CD4-positive, alpha-beta memory T cell (primary cell): ENCODE results near the gene CTDSP2. TPM values are rescaled to one million over a fixed set of nuclear protein-coding genes. Genes with fewer than 3 reads are reported as not detected.

ENCODE experiments used
- CTCF ChIA-PET: fragments of 350-600 bp; sonication (Branson Sonifier 250); formaldehyde crosslinking; loops from one replicate; lab custom pipeline; 2021; ENCODE audit warnings: inconsistent platforms; ENCODE audit not compliant: partially characterized antibody; lab: Charles Lee
- POLR2A ChIA-PET: fragments of 350-600 bp; sonication (Branson Sonifier 250); formaldehyde crosslinking; loops from one replicate; lab custom pipeline; 2021; ENCODE audit not compliant: partially characterized antibody; lab: Charles Lee
- DNase-seq, 5 donors: peaks; one replicate each; pipeline versions ENCODE4 v3.0.0 to v3.0.0-alpha.2; 2020 to 2022; ENCODE audit warnings: mixed read lengths in 1 of 5
- H3K27ac ChIP-seq: one replicate; pipeline ENCODE4 v1.7.0; 2013; ENCODE audit warnings: low read depth, low read length
- H3K27me3 ChIP-seq: 2 replicates; pipeline ENCODE4 v1.7.0; 2013; ENCODE audit warnings: mild to moderate bottlenecking, low read length, moderate library complexity; ENCODE audit not compliant: insufficient read depth
- H3K36me3 ChIP-seq: 2 replicates; pipeline ENCODE4 v1.7.0; 2013; ENCODE audit warnings: mild to moderate bottlenecking, low read length, moderate library complexity; ENCODE audit not compliant: insufficient read depth
- H3K4me1 ChIP-seq: 2 replicates; pipeline ENCODE4 v1.7.0; 2013; ENCODE audit warnings: mild to moderate bottlenecking, low read length, moderate library complexity; ENCODE audit not compliant: insufficient read depth
- H3K4me3 ChIP-seq, 2 donors: one replicate each; pipeline ENCODE4 v1.7.0; 2013; ENCODE audit warnings: low read length in 2 of 2, mild to moderate bottlenecking in 1 of 2
- H3K9me3 ChIP-seq, 2 donors: one replicate each; pipeline ENCODE4 v1.7.0; 2013; ENCODE audit warnings: low read length in 2 of 2, control low read depth in 1 of 2; ENCODE audit not compliant: control insufficient read depth in 1 of 2
- H3K27ac Mint-ChIP-seq, 7 donors: one replicate each; pipeline ENCODE4 v1.8.0; 2020 to 2021; ENCODE audit warnings: mixed read lengths in 7 of 7, mild to moderate bottlenecking in 6 of 7, inconsistent platforms in 3 of 7, moderate library complexity in 3 of 7
- H3K27me3 Mint-ChIP-seq, 2 donors: one replicate each; pipeline ENCODE4 v1.8.0; 2020 to 2021; ENCODE audit warnings: mixed read lengths in 2 of 2
- H3K36me3 Mint-ChIP-seq, 2 donors: one replicate each; pipeline ENCODE4 v1.8.0; 2020 to 2021; ENCODE audit warnings: mixed read lengths in 2 of 2, inconsistent platforms in 1 of 2, mild to moderate bottlenecking in 1 of 2
- H3K4me1 Mint-ChIP-seq, 4 donors: one replicate each; pipeline ENCODE4 v1.8.0; 2020 to 2021; ENCODE audit warnings: mixed read lengths in 4 of 4, mild to moderate bottlenecking in 1 of 4
- H3K4me3 Mint-ChIP-seq, 8 donors: one replicate each; pipeline ENCODE4 v1.8.0; 2020 to 2021; ENCODE audit warnings: mixed read lengths in 8 of 8, mild to moderate bottlenecking in 7 of 8, moderate library complexity in 6 of 8, inconsistent platforms in 3 of 8
- H3K9me3 Mint-ChIP-seq, 8 donors: one replicate each; pipeline ENCODE4 v1.8.0; 2020 to 2021; ENCODE audit warnings: mixed read lengths in 8 of 8, mild to moderate bottlenecking in 5 of 8, inconsistent platforms in 3 of 8, moderate library complexity in 1 of 8
- intact Hi-C: fragments of 100-400 bp; cut with micrococcal nuclease; formaldehyde crosslinking; loops from one replicate; pipeline ENCODE4 v1.15.1; 2023
- microRNA-seq: library from miRNA; unstranded; fragments of <30 nt; microRNA quantifications from one replicate; pipeline ENCODE4 v1.2.0, GENCODE V29; 2021; ENCODE audit warnings: borderline replicate concordance, borderline number of aligned reads, borderline microRNAs expressed, mixed read lengths
- polyA plus RNA-seq, 2 donors: library from polyadenylated mRNA; unstranded; fragments of 300-500 nt; fragmentation: Illumina TruSeq; gene quantifications; one replicate each; pipeline ENCODE4 v1.2.3, GENCODE V29; 2021
- total RNA-seq, 2 experiments: library from RNA; stranded (reverse); gene quantifications; one replicate each; pipeline ENCODE4 v1.2.3, GENCODE V29; 2021

CTDSP2 gene
- total and polyA plus RNA-seq, 4 experiments from 2014 or later: 57.7 to 285 (median 174) TPM

DNA sequence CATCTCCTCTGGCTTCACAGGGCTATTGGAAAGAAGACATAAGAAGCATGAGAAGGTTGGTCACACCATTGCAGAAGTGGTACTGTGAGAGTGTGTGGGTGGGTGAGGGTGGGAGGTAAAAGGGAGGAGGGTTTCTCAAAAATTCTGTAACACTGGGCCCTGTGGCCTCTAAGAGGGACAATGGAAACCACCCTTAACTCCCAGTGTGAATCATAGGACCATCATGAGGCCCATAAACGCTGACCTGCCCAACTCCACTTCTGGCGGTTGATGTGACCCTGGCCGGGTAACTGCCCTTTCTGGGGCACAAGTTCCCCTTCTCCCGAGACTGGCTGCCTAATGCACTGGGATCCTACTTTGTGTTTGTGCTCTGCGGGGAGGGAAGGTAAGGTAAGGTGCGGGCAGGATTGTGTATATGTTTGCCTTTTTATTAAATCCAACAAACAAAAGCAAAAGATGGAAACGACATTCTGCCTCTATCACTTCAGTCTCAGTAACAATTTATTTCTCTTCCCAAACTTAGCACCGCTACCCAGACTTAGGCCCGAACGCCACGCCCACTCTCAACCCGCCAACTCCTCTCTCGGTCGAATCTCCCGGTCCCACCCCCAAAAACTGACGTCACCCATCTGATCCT, 75.2 kb downstream of the CTDSP2 start:
- ChIA-PET POLR2A (interaction anchor here (1.1 to 1.8 kb wide), 6 partner anchors 11 to 124 kb away, joined by 4 to 53 read pairs (median 10); partner anchors contain the start of genes CDK4, MARCHF9, TSFM and TSPAN31), CTCF (interaction anchor here (0.8 to 4.8 kb wide), 8 partner anchors 10 to 312 kb away, joined by 3 to 38 read pairs (median 6); partner anchors contain the start of gene TSFM)
- H3K4me1 Mint-ChIP-seq: peaks cover 17 to 36% (median 25%) of the 10 kb centered on the region in 4 donors
- peaks cover 35% of the 10 kb centered on the region for H3K4me1 ChIP-seq
- peaks cover 0 to 5% of the 10 kb centered on the region in 2 donors for H3K27me3 Mint-ChIP-seq
- intact Hi-C loops: no loop called here
- H3K9me3 ChIP-seq: no peaks in the 10 kb centered on the region
- H3K9me3 Mint-ChIP-seq: peaks cover 0 to 2% (median 0%) of the 10 kb centered on the region in 8 donors
- H3K4me3 Mint-ChIP-seq: peak overlapping the region; percentile 95 to 100 (median 96)
- peak overlapping the region; percentile 98 to 99 for H3K4me3 ChIP-seq
- peaks cover 9% of the 10 kb centered on the region for H3K27me3 ChIP-seq
- H3K36me3 ChIP-seq: no peaks in the 10 kb centered on the region
- peak overlapping the region; percentile 94 to 99 (median 98) for H3K27ac Mint-ChIP-seq
- peak in 2 of 5 donors; percentile 81 to 91 for DNase-seq
- H3K27ac ChIP-seq: peak overlapping the region; percentile 84
- peaks cover 19 to 25% of the 10 kb centered on the region in 2 donors for H3K36me3 Mint-ChIP-seq

- H3K4me3 Mint-ChIP-seq: peak overlapping the region in 5 of 8 donors; percentile 5 to 98 (median 57)
- no peak for DNase-seq
- no peak overlapping the region for H3K4me3 ChIP-seq
- peak overlapping the region; percentile 84 for H3K27ac ChIP-seq
- no peaks in the 10 kb centered on the region for H3K36me3 ChIP-seq
- intact Hi-C loops: no loop called here
- peaks cover 41% of the 10 kb centered on the region for H3K4me1 ChIP-seq
- peaks cover 1 to 8% of the 10 kb centered on the region in 2 donors for H3K27me3 Mint-ChIP-seq
- no peaks in the 10 kb centered on the region for H3K9me3 ChIP-seq
- peak overlapping the region; percentile 33 to 99 (median 78) for H3K27ac Mint-ChIP-seq
- peaks cover 13 to 23% of the 10 kb centered on the region in 2 donors for H3K36me3 Mint-ChIP-seq
- CTCF ChIA-PET: interaction anchor here (0.8 to 4.8 kb wide), 3 partner anchors 11 to 12 kb away, joined by 4 to 27 read pairs (median 4); partner anchors contain the start of gene TSFM
- POLR2A ChIA-PET: interaction anchor here (0.7 kb wide), 1 partner anchor 36 kb away, joined by 3 read pairs; no protein-coding TSS in a partner anchor
- H3K4me1 Mint-ChIP-seq: peaks cover 19 to 43% (median 26%) of the 10 kb centered on the region in 4 donors
- H3K27me3 ChIP-seq: peaks cover 14% of the 10 kb centered on the region
- H3K9me3 Mint-ChIP-seq: peaks cover 0 to 2% (median 0%) of the 10 kb centered on the region in 8 donors
Observed at GRCh38 chr12:57770734-57771133, 75.8 kb downstream of the CTDSP2 start.

Small RNA genes within 50 kb of the gene (microRNA-seq; reads per million reads assigned to microRNA genes)
- 233 reads per million, percentile 75 among the genes with 10 or more reads in this experiment for gene MIR26A2

Other genes starting within 250 kb of the CTDSP2 start
- gene DTX3, start 241.9 kb downstream of the CTDSP2 start, total RNA-seq: 10 to 100 TPM; 33.8 to 37.1 TPM
- 1 to 10 TPM; 4.2 to 6.2 TPM for gene DTX3, start 241.9 kb downstream of the CTDSP2 start, polyA plus RNA-seq
- under 1 TPM; 0.47 to 0.67 TPM for gene ARHGEF25, start 235.3 kb downstream of the CTDSP2 start, total RNA-seq
- gene ARHGEF25, start 235.3 kb downstream of the CTDSP2 start, polyA plus RNA-seq: not detected
- not detected for gene B4GALNT1, start 213.5 kb downstream of the CTDSP2 start, total RNA-seq
- not detected for gene B4GALNT1, start 213.5 kb downstream of the CTDSP2 start, polyA plus RNA-seq
- 100 to 1,000 TPM; 189 to 195 TPM for gene OS9, start 152.6 kb downstream of the CTDSP2 start, total RNA-seq
- gene OS9, start 152.6 kb downstream of the CTDSP2 start, polyA plus RNA-seq: 10 to 100 TPM; 56.6 to 73.0 TPM
- gene AGAP2, start 108.0 kb downstream of the CTDSP2 start, total RNA-seq: 10 to 100 TPM; 63.2 to 66.7 TPM
- 1 to 10 TPM; 3.2 to 8.6 TPM for gene AGAP2, start 108.0 kb downstream of the CTDSP2 start, polyA plus RNA-seq
- gene TSPAN31, start 101.7 kb downstream of the CTDSP2 start, total RNA-seq: 10 to 100 TPM; 27.5 to 30.6 TPM
- 10 to 100 TPM; 37.5 to 76.2 TPM for gene TSPAN31, start 101.7 kb downstream of the CTDSP2 start, polyA plus RNA-seq
- 10 to 100 TPM; 44.4 to 48.3 TPM for gene CDK4, start 94.4 kb downstream of the CTDSP2 start, total RNA-seq
- 10 to 100 TPM; 85.0 to 99.7 TPM for gene CDK4, start 94.4 kb downstream of the CTDSP2 start, polyA plus RNA-seq
- gene MARCHF9, start 91.6 kb downstream of the CTDSP2 start, total RNA-seq: 10 to 100 TPM; 58.0 to 62.8 TPM
- 1 to 10 TPM; 3.7 to 8.9 TPM for gene MARCHF9, start 91.6 kb downstream of the CTDSP2 start, polyA plus RNA-seq
- gene CYP27B1, start 79.7 kb downstream of the CTDSP2 start, total RNA-seq: 1 to 10 TPM in 1 of 2 experiments, under 1 TPM in 1; 0.64 to 1.4 TPM
- under 1 TPM; 0.55 to 0.93 TPM for gene CYP27B1, start 79.7 kb downstream of the CTDSP2 start, polyA plus RNA-seq
- gene METTL1, start 74.6 kb downstream of the CTDSP2 start, total RNA-seq: 10 to 100 TPM in 1 of 2 experiments, 1 to 10 TPM in 1; 9.9 to 10.9 TPM
- 10 to 100 TPM; 16.3 to 19.1 TPM for gene METTL1, start 74.6 kb downstream of the CTDSP2 start, polyA plus RNA-seq
- gene EEF1AKMT3, start 74.1 kb downstream of the CTDSP2 start, total RNA-seq: 1 to 10 TPM; 3.1 to 4.9 TPM
- gene EEF1AKMT3, start 74.1 kb downstream of the CTDSP2 start, polyA plus RNA-seq: 10 to 100 TPM in 1 of 2 donors, 1 to 10 TPM in 1; 5.3 to 12.4 TPM
- 10 to 100 TPM; 18.9 to 22.2 TPM for gene TSFM, start 63.9 kb downstream of the CTDSP2 start, total RNA-seq
- gene TSFM, start 63.9 kb downstream of the CTDSP2 start, polyA plus RNA-seq: 10 to 100 TPM; 23.2 to 32.5 TPM
- gene AVIL, start 28.0 kb downstream of the CTDSP2 start, total RNA-seq: 10 to 100 TPM; 14.6 to 15.9 TPM
- gene AVIL, start 28.0 kb downstream of the CTDSP2 start, polyA plus RNA-seq: under 1 TPM in 1 of 2 donors, not detected in 1; 0.68 TPM
- gene ATP23, start 94.8 kb upstream of the CTDSP2 start, total RNA-seq: 1 to 10 TPM; 6.1 to 6.7 TPM
- gene ATP23, start 94.8 kb upstream of the CTDSP2 start, polyA plus RNA-seq: 10 to 100 TPM; 16.6 to 22.9 TPM